Right renal cortex interstitium (tissue), 3 donors: ENCODE data around the gene SELENOM. TPM values are rescaled to one million over a fixed set of nuclear protein-coding genes. Genes with fewer than 3 reads are reported as not detected.
"Not testable (repeated sequence)": the region's sequence is repeated elsewhere in the genome, so short reads cannot be mapped to it uniquely, and the experiment has no call there.

Experiments used
- DNase-seq, 3 donors: peaks; one replicate each; pipeline ENCODE4 v3.0.0-alpha.2; 2013; ENCODE audit warnings: low read depth in 3 of 3, low spot score in 2 of 3
- polyA plus RNA-seq, 3 donors: library from polyadenylated mRNA; unstranded; fragments of 120-200 nt; gene quantifications; one replicate each; pipeline ENCODE4 v1.2.1, GENCODE V29; 2013; ENCODE audit not compliant: insufficient read length in 3 of 3

Gene SELENOM
- polyA plus RNA-seq, 3 donors = 6.6 to 8.0 (median 7.6) TPM

DNA sequence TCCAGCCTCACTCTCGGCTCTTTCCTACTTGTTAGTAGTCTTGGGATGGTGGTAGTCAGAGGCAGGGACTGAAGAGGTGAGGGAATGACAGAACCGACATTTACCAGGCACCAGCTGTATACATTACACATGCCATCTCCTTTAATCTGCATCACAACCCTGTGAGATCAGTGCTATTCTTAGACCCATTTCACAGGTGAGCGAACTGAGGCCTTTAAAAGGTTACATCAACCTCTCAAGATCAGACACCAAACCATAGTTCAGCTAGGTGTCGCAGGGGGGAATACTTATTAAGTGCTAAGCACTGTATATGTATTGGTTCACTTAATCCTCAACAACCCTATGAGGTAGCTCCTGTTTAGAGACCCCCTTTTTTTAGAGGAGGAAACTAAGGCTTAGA lies 27.3 kb upstream of the SELENOM start:
- no peak for DNase-seq

DNA sequence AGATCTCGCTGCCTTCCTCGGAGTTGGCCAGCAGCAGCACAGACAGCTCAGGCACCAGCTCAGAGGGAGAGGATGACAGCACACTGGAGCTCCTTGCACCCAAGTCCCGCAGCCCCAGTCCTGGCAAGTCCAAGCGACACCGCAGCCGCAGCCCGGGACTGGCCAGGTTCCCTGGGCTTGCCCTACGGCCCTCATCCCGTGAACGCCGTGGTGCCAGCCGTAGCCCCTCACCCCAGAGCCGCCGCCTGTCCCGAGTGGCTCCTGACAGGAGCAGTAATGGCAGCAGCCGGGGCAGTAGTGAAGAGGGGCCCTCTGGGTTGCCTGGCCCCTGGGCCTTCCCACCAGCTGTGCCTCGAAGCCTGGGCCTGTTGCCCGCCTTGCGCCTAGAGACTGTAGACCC lies 26.5 kb upstream of the SELENOM start:
- DNase-seq = no peak

DNA sequence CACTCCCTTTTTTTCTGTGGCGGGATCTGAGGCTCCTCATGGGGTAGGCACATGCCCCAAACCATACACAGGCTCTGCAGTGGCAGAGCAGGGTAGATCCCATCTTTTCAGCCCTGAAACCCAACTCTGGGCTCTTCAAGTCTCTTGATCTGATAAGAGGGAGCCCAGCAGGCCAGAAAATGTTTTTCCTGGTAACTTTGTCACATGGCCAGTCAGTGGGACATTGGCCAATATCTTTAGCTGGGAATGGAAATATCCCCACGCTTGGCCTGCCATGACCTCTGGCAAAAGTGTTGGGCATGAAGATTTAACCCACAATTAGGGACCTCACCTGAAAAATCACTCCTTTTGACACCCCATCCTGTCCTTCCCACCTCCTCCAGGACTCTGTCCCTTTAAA lies 23.5 kb upstream of the SELENOM start:
- no peak for DNase-seq

DNA sequence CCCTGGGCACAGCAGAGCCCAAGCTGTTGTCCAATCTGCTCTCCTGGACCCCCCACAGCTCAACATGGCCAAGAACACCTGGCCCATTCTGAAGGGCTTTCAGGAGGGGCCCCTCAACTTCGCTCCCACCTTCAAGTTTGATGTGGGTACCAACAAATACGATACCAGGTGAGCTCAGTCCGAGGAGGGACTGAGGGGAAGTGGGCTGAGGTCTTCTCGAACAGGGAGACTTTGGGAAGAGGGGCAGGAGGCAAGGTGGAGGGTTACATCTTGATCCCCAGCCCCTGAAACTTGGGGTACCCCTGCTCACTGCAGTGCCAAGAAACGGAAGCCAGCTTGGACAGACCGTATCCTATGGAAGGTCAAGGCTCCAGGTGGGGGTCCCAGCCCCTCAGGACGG lies 20.8 kb upstream of the SELENOM start:
- DNase-seq = no peak

DNA sequence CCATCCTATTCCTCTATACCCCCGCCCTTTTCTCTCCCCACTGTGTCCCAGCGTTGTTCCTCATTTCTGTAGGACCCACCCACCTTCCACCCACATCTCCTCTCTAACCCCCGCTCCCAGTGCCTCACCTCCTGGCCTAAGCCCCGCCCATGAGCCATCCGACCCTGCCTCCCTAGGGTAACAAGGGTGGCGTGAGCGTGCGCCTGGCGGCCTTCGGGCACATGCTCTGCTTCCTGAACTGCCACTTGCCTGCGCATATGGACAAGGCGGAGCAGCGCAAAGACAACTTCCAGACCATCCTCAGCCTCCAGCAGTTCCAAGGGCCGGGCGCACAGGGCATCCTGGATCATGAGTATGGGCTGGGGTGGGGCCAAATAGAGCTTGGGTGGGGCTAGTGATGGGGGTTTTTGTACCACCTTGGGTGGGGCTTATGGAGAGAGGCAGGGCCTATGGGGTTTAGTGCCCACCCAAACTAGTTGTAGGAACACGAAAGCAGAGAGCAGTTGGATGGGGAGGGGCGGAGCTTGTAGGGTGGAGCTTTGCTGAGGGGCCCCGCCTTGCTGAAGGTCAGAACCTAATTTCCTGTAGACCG lies 19.9 kb upstream of the SELENOM start:
- DNase-seq = no peak

DNA sequence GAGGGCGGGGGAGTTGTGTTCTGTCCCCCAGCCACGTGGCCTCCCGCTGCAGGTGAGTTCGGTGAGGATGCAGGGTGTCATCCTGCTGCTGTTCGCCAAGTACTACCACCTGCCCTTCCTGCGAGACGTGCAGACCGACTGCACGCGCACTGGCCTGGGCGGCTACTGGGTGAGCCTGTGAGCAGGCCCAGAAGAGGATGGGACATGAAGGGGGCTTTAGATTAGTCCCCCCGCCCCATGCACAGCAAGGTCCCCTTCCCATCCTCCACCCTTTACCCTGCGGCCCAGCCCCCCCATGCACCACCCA lies 19.5 kb upstream of the SELENOM start:
- DNase-seq = no peak

DNA sequence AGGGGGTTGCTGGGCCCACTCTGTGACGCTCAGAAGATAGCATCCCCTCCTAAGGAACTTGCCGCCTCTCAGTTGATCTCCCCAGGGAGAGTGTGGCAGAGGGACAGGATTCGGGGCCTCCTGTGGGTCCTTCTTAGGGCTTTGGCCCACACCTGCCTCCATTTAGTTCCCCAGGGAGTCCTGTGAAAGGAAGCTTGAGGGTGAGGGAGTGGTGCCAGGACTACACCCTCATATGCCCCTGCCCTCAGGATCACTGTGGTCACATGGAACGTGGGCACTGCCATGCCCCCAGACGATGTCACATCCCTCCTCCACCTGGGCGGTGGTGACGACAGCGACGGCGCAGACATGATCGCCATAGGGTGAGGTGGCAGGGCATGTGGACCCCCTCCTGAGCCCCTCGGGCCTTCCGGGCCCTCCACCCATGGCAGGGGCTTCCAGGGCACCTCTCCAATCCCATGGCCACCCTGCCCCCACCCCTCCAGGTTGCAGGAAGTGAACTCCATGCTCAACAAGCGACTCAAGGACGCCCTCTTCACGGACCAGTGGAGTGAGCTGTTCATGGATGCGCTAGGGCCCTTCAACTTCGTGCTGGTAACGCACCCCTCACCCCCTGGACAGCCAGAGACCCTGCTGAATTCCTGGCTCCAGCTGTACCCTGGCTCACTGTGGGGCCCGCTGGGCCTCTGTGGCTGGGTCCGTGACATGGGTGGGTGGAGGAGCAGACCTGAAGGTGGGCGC lies 18.9 kb upstream of the SELENOM start:
- DNase-seq = no peak

DNA sequence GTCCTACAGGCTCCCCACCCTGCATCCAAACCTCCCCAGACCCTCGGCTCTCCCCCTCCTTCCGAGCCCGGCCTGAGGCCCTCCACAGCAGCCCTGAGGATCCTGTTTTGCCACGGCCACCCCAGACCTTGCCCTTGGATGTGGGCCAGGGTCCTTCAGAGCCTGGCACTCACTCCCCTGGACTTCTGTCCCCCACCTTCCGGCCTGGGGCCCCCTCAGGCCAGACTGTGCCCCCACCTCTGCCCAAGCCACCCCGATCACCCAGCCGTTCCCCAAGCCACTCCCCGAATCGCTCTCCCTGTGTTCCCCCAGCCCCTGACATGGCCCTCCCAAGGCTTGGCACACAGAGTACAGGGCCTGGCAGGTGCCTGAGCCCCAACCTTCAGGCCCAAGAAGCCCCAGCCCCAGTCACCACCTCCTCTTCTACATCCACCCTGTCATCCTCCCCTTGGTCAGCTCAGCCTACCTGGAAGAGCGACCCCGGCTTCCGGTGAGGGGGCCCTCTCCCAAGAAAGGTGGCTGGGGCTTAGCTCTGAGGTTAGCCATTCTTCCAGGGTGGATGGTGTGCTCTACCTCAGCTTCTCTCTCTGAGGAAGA lies 18.3 kb upstream of the SELENOM start:
- DNase-seq = no peak

DNA sequence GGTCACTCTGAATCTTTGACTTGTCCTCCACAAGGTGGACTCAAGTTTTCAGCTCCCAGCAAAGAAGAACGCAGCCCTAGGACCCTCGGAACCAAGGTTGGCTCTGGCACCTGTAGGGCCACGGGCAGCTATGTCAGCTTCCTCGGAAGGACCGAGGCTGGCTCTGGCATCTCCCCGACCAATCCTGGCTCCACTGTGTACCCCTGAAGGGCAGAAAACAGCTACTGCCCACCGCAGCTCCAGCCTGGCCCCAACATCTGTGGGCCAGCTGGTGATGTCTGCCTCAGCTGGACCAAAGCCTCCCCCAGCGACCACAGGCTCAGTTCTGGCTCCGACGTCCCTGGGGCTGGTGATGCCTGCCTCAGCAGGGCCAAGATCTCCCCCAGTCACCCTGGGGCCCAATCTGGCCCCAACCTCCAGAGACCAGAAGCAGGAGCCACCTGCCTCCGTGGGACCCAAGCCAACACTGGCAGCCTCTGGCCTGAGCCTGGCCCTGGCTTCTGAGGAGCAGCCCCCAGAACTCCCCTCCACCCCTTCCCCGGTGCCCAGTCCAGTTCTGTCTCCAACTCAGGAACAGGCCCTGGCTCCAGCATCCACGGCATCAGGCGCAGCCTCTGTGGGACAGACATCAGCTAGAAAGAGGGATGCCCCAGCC lies 17.6 kb upstream of the SELENOM start:
- no peak for DNase-seq

DNA sequence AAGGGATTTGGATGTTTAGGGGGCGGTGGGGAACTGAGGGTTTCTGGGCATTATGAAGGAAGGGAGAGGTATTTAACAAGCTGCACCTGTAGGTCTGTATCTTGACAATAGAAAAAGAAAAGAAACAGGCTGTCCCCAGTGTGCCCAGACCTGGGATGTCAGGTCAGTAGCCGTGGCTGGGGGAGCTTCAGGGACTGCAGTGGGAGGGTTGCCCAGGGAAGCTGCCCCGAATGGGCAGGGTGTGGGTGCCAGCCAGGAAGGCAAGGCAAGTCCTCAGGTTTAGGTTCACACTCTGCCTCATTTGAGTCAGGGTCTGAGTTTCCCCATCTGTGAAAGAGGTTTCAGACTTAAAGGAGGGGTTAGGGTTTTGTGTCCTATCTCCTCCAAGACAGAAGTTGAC lies 16.9 kb upstream of the SELENOM start:
- DNase-seq = no peak

DNA sequence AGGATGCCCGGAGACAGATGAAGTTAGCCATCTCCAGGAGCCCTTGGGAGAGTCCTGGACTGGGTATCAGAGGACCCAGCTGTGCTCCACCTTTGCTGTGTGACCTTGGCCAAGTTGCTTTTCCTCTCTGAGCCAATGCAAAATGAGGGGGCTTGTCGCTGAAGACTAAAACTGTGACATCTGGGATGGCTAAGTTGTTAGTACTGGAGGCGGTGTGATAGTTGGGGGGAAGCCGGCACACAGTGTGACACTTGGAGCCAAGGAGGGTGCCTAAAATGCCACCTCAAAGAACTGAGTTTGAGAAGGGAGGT lies 15.9 kb upstream of the SELENOM start:
- no peak for DNase-seq

DNA sequence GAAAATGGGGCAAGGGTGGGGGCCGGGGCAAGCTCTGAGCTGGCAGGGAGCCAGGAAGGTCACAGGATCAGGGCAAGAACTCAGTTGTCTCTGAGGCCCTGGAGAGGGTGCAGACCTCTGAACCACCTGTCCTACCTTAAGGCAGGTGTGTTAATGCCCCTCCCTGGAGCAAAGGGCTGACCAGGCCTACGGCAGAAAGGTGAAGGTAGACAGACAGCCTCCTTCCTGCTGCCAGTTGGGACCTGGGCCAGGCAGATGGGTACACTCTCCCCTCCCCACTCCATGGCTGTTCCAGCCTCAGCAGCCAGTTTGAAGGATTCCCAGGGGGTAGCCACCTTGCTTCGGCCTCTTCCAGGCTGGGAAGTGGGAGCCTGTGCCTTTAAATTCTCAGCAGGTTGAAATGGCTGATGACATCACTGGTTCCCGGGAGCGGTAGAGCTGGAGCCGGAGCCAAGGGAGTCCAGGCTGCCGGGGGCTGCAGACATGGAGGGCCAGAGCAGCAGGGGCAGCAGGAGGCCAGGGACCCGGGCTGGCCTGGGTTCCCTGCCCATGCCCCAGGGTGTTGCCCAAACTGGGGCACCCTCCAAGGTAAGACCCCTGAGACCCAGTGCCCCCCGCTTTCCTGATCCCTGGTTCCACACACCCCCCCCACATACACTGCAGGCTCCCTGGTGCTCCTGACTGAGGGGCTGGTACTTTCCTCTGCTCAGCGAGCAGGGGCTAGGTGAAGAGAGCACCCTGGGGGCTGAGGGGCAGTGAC lies 15.3 kb upstream of the SELENOM start, which contains the start of gene INPP5J:
INPP5J (plus strand) TSS at position 435 of the 760 bp plus-strand sequence; CDS start at position 484, 49 bp downstream.
- no peak for DNase-seq

DNA sequence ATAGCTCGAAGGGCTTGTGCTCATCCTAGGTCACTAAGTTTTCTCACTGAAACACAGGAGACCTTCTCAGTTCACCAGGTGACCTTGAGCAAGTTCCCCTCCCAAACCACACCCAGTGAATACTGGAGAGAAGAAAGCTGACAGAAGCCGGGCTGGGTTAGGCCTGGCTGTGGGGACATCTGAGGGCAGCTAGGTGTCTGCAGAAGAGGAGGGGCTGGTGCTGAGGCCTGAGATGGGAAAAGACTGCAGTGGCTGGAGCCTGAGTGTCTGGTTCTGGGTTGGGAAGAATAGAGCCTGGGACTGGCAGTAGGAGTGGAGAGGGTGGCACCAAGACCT lies 14.8 kb upstream of the SELENOM start:
- DNase-seq = no peak

DNA sequence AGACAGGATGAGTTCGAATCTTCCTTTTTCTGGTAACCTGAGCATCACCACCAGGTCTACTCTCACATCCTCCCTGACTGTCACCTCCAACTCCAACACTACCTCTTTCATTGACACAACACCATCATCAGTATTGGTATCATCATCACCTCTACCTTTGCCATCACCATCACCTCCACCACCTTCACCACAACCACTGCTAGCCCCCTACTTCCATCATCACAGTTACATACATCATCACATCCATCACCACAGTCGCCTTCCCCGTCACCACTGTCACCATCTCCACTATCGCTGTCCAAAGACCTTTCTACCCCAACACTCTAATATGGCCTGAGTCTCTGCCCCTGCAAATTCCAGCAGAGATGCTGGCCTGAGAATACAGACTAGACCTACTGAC lies 14.0 kb upstream of the SELENOM start:
- no peak for DNase-seq

DNA sequence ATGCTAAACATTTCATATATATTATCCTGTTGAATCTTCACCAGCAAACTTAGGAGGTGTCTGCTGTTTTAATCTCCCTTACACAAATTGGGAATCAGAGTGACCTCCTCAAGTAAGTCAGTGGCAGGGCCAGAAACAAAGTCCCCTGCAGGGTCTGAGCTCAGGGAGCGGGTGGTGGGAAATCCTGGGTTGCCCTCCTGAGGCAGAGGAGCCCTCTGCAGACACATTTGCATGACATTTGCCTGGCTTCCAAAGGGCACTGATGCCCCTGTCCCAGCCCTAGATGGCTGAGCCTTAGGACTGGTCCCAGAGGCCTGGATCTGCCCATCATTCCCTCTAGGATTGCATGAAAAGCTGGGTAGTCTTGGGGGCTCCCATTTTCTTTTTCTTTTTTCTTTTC lies 13.3 kb upstream of the SELENOM start:
- no peak for DNase-seq

DNA sequence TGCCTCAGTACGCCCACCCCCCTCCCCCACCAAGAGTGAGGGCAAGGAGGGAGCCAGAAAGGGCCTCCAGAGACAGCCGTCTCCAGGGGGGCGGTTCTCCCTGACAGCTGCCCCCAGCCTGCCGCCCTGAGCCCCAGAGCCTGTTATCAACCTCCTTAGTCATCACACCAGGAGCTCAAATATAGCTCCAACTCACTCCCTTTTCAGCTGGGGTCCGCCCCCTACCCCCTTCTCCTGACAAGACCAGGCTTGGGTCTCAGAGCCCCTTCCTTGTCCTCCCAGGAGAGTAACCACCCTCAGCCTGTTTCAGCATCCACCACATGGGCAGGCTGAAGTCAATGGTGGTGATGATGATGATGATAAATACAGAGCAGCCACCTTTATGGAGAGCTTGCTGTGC lies 12.9 kb upstream of the SELENOM start:
- no peak for DNase-seq

DNA sequence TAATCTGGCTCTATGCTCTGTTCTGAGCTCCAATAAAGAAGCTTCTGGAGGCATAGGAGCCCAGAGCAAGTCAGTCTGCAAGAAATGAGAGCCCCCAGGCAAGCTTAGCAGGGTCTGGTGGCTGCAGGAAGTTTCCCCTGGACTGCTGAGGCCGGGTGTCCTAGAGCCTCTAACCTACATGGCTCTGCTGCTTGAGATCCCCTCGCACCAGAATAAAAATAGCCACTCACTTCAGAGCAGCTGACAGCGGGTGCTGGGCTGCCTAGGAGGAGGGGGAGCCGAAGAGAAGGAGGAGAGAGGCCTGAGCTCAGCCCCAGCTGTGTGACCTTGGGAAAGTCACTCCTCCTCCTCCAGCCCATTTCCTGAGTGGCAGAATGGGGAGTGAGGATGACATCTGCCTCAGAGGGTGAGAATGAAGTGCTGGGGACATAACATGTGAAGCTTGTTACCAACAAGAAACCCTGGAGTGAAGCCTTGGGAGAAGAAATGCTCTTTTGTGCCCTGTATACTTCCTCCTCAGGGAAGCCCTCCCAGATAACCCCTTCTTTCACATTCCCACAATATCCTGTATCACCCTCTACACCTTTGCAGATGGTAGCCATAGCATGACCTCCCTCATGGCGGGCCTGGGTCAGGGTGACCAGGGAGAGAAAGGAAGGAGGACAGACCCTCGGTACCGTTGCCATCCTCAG lies 11.8 kb upstream of the SELENOM start:
- DNase-seq = no peak

DNA sequence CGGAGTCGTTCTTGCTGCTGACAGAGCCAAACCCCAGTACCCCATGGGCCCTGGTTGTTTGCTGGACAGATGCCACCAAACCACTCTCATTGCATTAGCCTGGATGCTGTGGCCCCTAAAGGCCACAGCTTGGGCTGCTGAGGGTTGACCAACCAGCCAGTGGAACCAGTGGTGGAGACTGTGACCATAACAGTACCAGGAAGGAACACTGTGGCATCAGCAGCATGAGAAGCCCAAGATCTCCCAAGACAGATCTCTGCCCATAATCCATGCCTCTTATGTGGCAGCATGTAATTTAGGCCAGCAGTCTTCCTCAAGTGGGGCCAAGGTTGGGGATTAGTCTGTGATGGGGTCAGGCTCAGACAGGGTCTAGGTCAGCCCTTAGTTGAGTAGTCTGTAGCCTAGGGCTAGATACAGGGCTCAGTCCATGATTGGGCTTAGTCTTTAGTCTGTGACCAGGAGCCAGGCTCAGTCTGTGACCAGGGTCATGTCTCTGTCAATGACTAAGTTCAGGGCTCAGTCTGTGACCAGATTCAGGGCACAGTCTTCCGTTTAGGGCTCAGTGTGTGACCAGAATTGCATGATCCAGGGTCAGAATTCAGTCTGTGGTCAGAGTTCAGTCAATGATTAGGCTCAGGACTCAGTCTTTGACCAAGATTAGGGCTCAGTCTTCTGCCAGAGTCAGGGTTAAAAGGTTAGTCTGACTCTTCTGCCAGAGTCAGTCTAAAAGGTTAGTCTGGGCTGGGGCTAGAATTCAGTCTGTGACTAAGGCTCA lies 10.9 kb upstream of the SELENOM start:
- DNase-seq = no peak

DNA sequence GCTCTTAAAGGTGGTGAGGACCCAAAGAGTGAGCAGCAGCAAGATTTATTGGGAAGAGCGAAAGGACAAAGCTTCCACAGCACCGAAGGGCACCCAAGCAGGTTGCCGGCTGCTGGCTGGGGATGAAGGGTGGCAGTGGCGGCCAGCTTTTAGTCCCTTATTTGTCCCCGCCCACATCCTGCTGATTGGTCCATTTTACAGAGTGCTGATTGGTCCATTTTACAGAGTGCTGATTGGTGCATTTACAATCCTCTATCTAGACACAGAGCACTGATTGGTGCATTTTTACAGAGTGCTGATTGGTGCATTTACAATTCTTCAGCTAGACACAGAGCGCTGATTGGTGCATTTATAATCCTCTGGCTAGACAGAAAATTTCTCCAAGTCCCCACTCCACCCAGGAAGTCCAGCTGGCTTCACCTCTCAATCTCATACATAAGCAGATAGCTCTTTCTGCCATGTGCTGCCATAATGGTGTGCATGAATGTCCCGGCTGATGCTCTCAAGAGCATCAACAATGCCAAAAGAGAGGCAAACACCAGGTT lies 5.3 kb upstream of the SELENOM start:
- not testable (repeated sequence) for DNase-seq

DNA sequence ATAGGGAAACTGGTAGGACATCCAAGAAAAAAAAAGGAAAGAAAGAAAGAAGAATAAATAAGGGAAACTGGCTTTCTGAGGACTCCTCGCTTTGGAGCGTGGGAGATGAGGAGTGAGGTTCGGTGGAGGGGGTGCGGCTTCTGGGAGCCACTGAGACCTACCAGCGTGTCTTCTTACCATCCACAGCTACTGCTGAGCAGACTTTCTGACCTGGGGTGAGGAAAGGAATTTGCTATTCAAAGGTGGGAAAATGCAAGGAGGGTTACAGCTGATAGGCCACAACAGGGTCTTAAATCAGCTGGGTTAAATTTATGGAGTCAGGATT lies 488 bp upstream of the SELENOM start:
- DNase-seq = no peak
